HUES48 (cell line): ENCODE results near the gene RUSC1.

ENCODE experiments used
- H3K27ac ChIP-seq: one replicate; pipeline ENCODE4 v1.7.0; 2013; ENCODE audit warnings: low read depth, low read length, inconsistent platforms
- H3K27me3 ChIP-seq: 2 replicates; pipeline ENCODE4 v1.6.1; 2013; ENCODE audit warnings: mild to moderate bottlenecking, low read length; ENCODE audit not compliant: control insufficient read depth, insufficient read depth
- H3K36me3 ChIP-seq: 2 replicates; pipeline ENCODE4 v1.6.1; 2013; ENCODE audit warnings: low read length; ENCODE audit not compliant: control insufficient read depth, insufficient read depth
- H3K4me1 ChIP-seq: 2 replicates; pipeline ENCODE4 v1.6.1; 2013; ENCODE audit warnings: mild to moderate bottlenecking, low read length; ENCODE audit not compliant: control insufficient read depth, insufficient read depth
- H3K4me3 ChIP-seq: 2 replicates; pipeline ENCODE4 v1.5.1; 2013; ENCODE audit warnings: mild to moderate bottlenecking, low read depth, low read length
- H3K9ac ChIP-seq: 2 replicates; pipeline ENCODE4 v1.6.1; 2013; ENCODE audit warnings: mild to moderate bottlenecking, low read depth, low read length, moderate library complexity
- H3K9me3 ChIP-seq: 2 replicates; pipeline ENCODE4 v1.6.1; 2013; ENCODE audit warnings: low read length; ENCODE audit not compliant: control insufficient read depth, insufficient read depth

The RUSC1 gene

GRCh38 chr1:155342842-155343241, 22.1 kb downstream of the RUSC1 start:
- H3K27me3 ChIP-seq, result no peaks in the 10 kb centered on the region
- no peak overlapping the region for H3K9ac ChIP-seq
- H3K4me3 ChIP-seq, result no peak overlapping the region
- no peak overlapping the region for H3K27ac ChIP-seq
- H3K9me3 ChIP-seq, result no peaks in the 10 kb centered on the region
- H3K36me3 ChIP-seq, result peaks cover 85% of the 10 kb centered on the region
- H3K4me1 ChIP-seq, result no peaks in the 10 kb centered on the region

- no peaks in the 10 kb centered on the region for H3K9me3 ChIP-seq
- H3K4me1 ChIP-seq, result no peaks in the 10 kb centered on the region
- no peak overlapping the region for H3K4me3 ChIP-seq
- H3K27me3 ChIP-seq, result no peaks in the 10 kb centered on the region
- no peak overlapping the region for H3K27ac ChIP-seq
- no peak overlapping the region for H3K9ac ChIP-seq
- H3K36me3 ChIP-seq, result peaks cover 78% of the 10 kb centered on the region
Observed at GRCh38 chr1:155352631-155353030, 31.9 kb downstream of the RUSC1 start.

- Histone ChIP-seq H3K4me3 (no peak overlapping the region), H3K36me3 (peaks cover 37% of the 10 kb centered on the region), H3K9me3 (no peaks in the 10 kb centered on the region), H3K4me1 (no peaks in the 10 kb centered on the region), H3K27ac (no peak overlapping the region), H3K9ac (no peak overlapping the region), H3K27me3 (no peaks in the 10 kb centered on the region)
Observed at GRCh38 chr1:155360051-155360450, 39.4 kb downstream of the RUSC1 start.

- Histone ChIP-seq H3K36me3 (peaks cover 41% of the 10 kb centered on the region), H3K4me1 (peaks cover 6% of the 10 kb centered on the region; the same call in 1 of the 2 replicates), H3K27ac (no peak overlapping the region), H3K9me3 (no peaks in the 10 kb centered on the region), H3K4me3 (no peak overlapping the region), H3K9ac (no peak overlapping the region), H3K27me3 (no peaks in the 10 kb centered on the region)
Observed at GRCh38 chr1:155379180-155379579, 58.5 kb downstream of the RUSC1 start.

- Histone ChIP-seq H3K4me3 (no peak overlapping the region), H3K27me3 (no peaks in the 10 kb centered on the region), H3K4me1 (peaks cover 6% of the 10 kb centered on the region; the same call in 1 of the 2 replicates), H3K9ac (no peak overlapping the region), H3K36me3 (peaks cover 41% of the 10 kb centered on the region), H3K9me3 (no peaks in the 10 kb centered on the region), H3K27ac (no peak overlapping the region)
Observed at GRCh38 chr1:155379631-155380090, 59.0 kb downstream of the RUSC1 start.
